ENCODE measurements around the gene SPSB2. TPM values are rescaled to one million over a fixed set of nuclear protein-coding genes. Genes with fewer than 3 reads are reported as not detected.
A peak's percentile ranks its signal among the peaks of the same experiment; 100 is the strongest.

Gene SPSB2
- total RNA-seq, 4 donors from 2014 or later, result 3.0 to 16.5 (median 7.5) TPM

GRCh38 chr12:6827437-6827911, 45.6 kb downstream of the SPSB2 start:
- TF ChIP-seq POLR2A (IDR thresholded peaks at IDR 0.05) (no peak), EP300 (IDR thresholded peaks at IDR 0.05) (no peak), POLR2AphosphoS5 (IDR thresholded peaks at IDR 0.05) (no peak), CTCF (IDR thresholded peaks at IDR 0.05) (no peak)
- WGBS, result 4% methylated on average over 4 of the region's 8 CpGs
- no peak overlapping the region for H3K27ac ChIP-seq
- no peaks in the 10 kb centered on the region for H3K9me3 ChIP-seq
- peak; percentile 90 for DNase-seq (ENCODE audit: low spot score in 2 of 2)
- H3K4me3 ChIP-seq, result no peak overlapping the region
- peaks cover 3% of the 10 kb centered on the region for H3K36me3 ChIP-seq
- peaks cover 32% of the 10 kb centered on the region for H3K27me3 ChIP-seq
- peaks cover 40% of the 10 kb centered on the region for H3K4me1 ChIP-seq

GRCh38 chr12:6826734-6827436, 46.2 kb downstream of the SPSB2 start:
- Histone ChIP-seq H3K9me3 (no peaks in the 10 kb centered on the region), H3K4me1 (peaks cover 43% of the 10 kb centered on the region), H3K36me3 (peaks cover 3% of the 10 kb centered on the region), H3K27me3 (peaks cover 37% of the 10 kb centered on the region), H3K27ac (no peak overlapping the region), H3K4me3 (no peak overlapping the region)
- no peak for TF ChIP-seq POLR2A (IDR thresholded peaks at IDR 0.05)
- no peak for TF ChIP-seq POLR2AphosphoS5 (IDR thresholded peaks at IDR 0.05)
- no peak for TF ChIP-seq EP300 (IDR thresholded peaks at IDR 0.05)
- no peak for TF ChIP-seq CTCF (IDR thresholded peaks at IDR 0.05)
- WGBS, result 76% methylated on average over 13 of the region's 22 CpGs
- DNase-seq (ENCODE audit: low spot score in 2 of 2), result peak in 1 of 2 donors; percentile 65

- peak in 1 of 2 donors; percentile 69 for DNase-seq (ENCODE audit: low spot score in 2 of 2)
- Histone ChIP-seq H3K27me3 (peaks cover 42% of the 10 kb centered on the region), H3K4me1 (peaks cover 50% of the 10 kb centered on the region), H3K9me3 (no peaks in the 10 kb centered on the region), H3K27ac (no peak overlapping the region), H3K4me3 (no peak overlapping the region), H3K36me3 (peaks cover 3% of the 10 kb centered on the region)
- TF ChIP-seq POLR2A (IDR thresholded peaks at IDR 0.05), result no peak
- no peak for TF ChIP-seq POLR2AphosphoS5 (IDR thresholded peaks at IDR 0.05)
- no peak for TF ChIP-seq EP300 (IDR thresholded peaks at IDR 0.05)
- no peak for TF ChIP-seq CTCF (IDR thresholded peaks at IDR 0.05)
- WGBS, result 76% methylated on average over 17 of the region's 17 CpGs
Measured at GRCh38 chr12:6826125-6826733, 46.9 kb downstream of the SPSB2 start.

- H3K27me3 ChIP-seq, result peaks cover 42% of the 10 kb centered on the region
- no peak overlapping the region for H3K27ac ChIP-seq
- H3K4me3 ChIP-seq, result no peak overlapping the region
- WGBS, result 11% methylated on average over 14 of the region's 19 CpGs
- peak; percentile 92 for DNase-seq (ENCODE audit: low spot score in 2 of 2)
- no peaks in the 10 kb centered on the region for H3K9me3 ChIP-seq
- TF ChIP-seq POLR2A (IDR thresholded peaks at IDR 0.05), result no peak
- no peak for TF ChIP-seq EP300 (IDR thresholded peaks at IDR 0.05)
- peak; percentile 79 to 89 for TF ChIP-seq CTCF (IDR thresholded peaks at IDR 0.05)
- no peak for TF ChIP-seq POLR2AphosphoS5 (IDR thresholded peaks at IDR 0.05)
- peaks cover 55% of the 10 kb centered on the region for H3K4me1 ChIP-seq
- no peaks in the 10 kb centered on the region for H3K36me3 ChIP-seq
Measured at GRCh38 chr12:6825398-6826124, 47.5 kb downstream of the SPSB2 start.

All from suprapubic skin (tissue), 4 donors.